ENCODE data around the gene CYP2A7. TPM values are rescaled to one million over a fixed set of nuclear protein-coding genes. Genes with fewer than 3 reads are reported as not detected.
A peak's percentile ranks its signal among the peaks of the same experiment; 100 is the strongest.
"Not testable (repeated sequence)": the region's sequence is repeated elsewhere in the genome, so short reads cannot be mapped to it uniquely, and the experiment has no call there.

The CYP2A7 gene
- total and polyA plus RNA-seq, 9 of the 15 experiments (the other 6 are each of a cell fraction or from before 2014, with no cell fraction given), result 0.22 TPM; not detected in 8

- H3K27me3 ChIP-seq (ENCODE audit: control insufficient read depth in 2 of 2, insufficient read depth in 2 of 2, low read length in 2 of 2); H3K4me3 ChIP-seq; H3K9me1 ChIP-seq (ENCODE audit: control insufficient read depth, insufficient read depth, low read length); H3K36me3 ChIP-seq (ENCODE audit: control insufficient read depth, insufficient read depth, low read length); H3K9me3 ChIP-seq (replicated peaks; ENCODE audit: control insufficient read depth, insufficient read depth, low read depth, low read length); H4K20me1 ChIP-seq (replicated peaks; ENCODE audit: control insufficient read depth, insufficient read depth, low read length); H3K79me2 ChIP-seq (ENCODE audit: control insufficient read depth, insufficient read depth, low read length); in situ Hi-C loops (cut with MboI); CTCF ChIA-PET (ENCODE audit: low intra/inter-chr PET ratio); intact Hi-C loops (cut with micrococcal nuclease); TF ChIP-seq PBX2 (CRISPR knock-in tag; IDR thresholded peaks at IDR 0.05; ENCODE audit: low read depth); NR2C2 (CRISPR knock-in tag; IDR thresholded peaks at IDR 0.05): not testable (repeated sequence)
- Histone ChIP-seq H2AFZ (ENCODE audit: low read depth, low read length) (peak overlapping the region; percentile 65; the same call in 1 of the 2 replicates), H3K4me2 (ENCODE audit: insufficient read depth, low read length) (peak overlapping the region; percentile 49), H3K9ac (ENCODE audit: insufficient read depth in 1 of 2, low read depth in 2 of 2, low read length in 2 of 2) (peak overlapping the region in 1 of 2 experiments; percentile 71; a peak in 2 of 4 replicates), H3K4me1 (replicated peaks in 1 of 2; ENCODE audit: control insufficient read depth in 2 of 2, insufficient read depth in 2 of 2, low read length in 2 of 2) (peaks cover 20 to 21% of the 10 kb centered on the region in 2 experiments), H3K27ac (ENCODE audit: extremely low read depth, low read depth, low read length) (peak overlapping the region; percentile 92)
- POLR2A ChIA-PET, result interaction anchor here (0.7 to 1.1 kb wide), 4 partner anchors 10 to 60 kb away, joined by 3 to 6 read pairs (median 3); partner anchors contain the start of gene RAB4B
- FAIRE-seq, result peak; percentile 100
- ATAC-seq, result peak; percentile 78
- BruUV-seq (replicated peaks), result TSS peak; percentile 83
- peak in 2 of 4 experiments; percentile 45 to 60 for DNase-seq (ENCODE audit: extremely low read depth in 1 of 4, low spot score in 3 of 4)
- WGBS (ENCODE audit: insufficient coverage, low coverage, missing lambda C conversion rate), result 2% methylated on average over 7 of the region's 7 CpGs
- TF ChIP-seq CXXC5 (CRISPR knock-in tag; IDR thresholded peaks at IDR 0.05) (peak; percentile 69), SMAD4 (CRISPR knock-in tag; conservative IDR thresholded peaks at IDR 0.05) (peak; percentile 91), MTA2 (IDR thresholded peaks at IDR 0.05; ENCODE audit: low read depth) (peak; percentile 47; the same call in 1 of the 2 replicates), PBX2 (tag; conservative IDR thresholded peaks at IDR 0.05; ENCODE audit: low read depth) (peak; percentile 48; the same call in 1 of the 2 replicates), TBL1XR1 (IDR thresholded peaks at IDR 0.05; ENCODE audit: low read length in 2 of 2) (0 out of 4 replicates have a peak, but pooled peaks of 1 of the 2 experiments have one; percentile 1), PKNOX1 (IDR thresholded peaks at IDR 0.05) (peak; percentile 68), ARNT (IDR thresholded peaks at IDR 0.05) (peak in 1 of 2 experiments; percentile 72; a peak in 1 of 4 replicates), NR2C2 (tag; IDR thresholded peaks at IDR 0.05) (peak; percentile 32; the same call in 1 of the 2 replicates), TAF9B (IDR thresholded peaks at IDR 0.05; ENCODE audit: partially characterized antibody) (peak; percentile 65), LEF1 (IDR thresholded peaks at IDR 0.05) (peak; percentile 69), TCF3 (CRISPR knock-in tag; IDR thresholded peaks at IDR 0.05) (peak; percentile 56), SOX6 (IDR thresholded peaks at IDR 0.05) (peak; percentile 89), BRD9 (IDR thresholded peaks at IDR 0.05; ENCODE audit: low read depth, partially characterized antibody) (peak; percentile 53), ZNF639 (CRISPR knock-in tag; conservative IDR thresholded peaks at IDR 0.05 in 1 of 2, IDR thresholded peaks at IDR 0.05 in 1 of 2) (peak in 1 of 2 experiments; percentile 59; a peak in 2 of 4 replicates), ZNF589 (CRISPR knock-in tag; IDR thresholded peaks at IDR 0.05; ENCODE audit: low read depth) (0 out of 2 replicates have a peak, but pooled peaks have one; percentile 36)
These were observed 48.1 kb downstream of the CYP2A7 start for GRCh38 chr19:40833728-40834533.
